NOMO-1 (cell line): ENCODE measurements around the gene AAK1.
"Not testable (repeated sequence)": the region's sequence is repeated elsewhere in the genome, so short reads cannot be mapped to it uniquely, and the experiment has no call there.

ENCODE experiments used
- DNase-seq, 2 experiments: peaks; one replicate each; lab custom pipeline; 2025; ENCODE audit not compliant: unreplicated experiment in 2 of 2; lab: John Stamatoyannopoulos, UW

Gene AAK1

GRCh38 chr2:69628325-69629021, 15.1 kb downstream of the AAK1 start:
- peak in 1 of 2 experiments; percentile 96 for DNase-seq

- peak in 1 of 2 experiments; percentile 59 for DNase-seq
Measured at GRCh38 chr2:69625078-69625795, 18.3 kb downstream of the AAK1 start.

GRCh38 chr2:69624611-69625010, 18.9 kb downstream of the AAK1 start:
- DNase-seq, result no peak

GRCh38 chr2:69624131-69624530, 19.4 kb downstream of the AAK1 start:
- peak; percentile 53 to 87 for DNase-seq

- DNase-seq, result no peak
Measured at GRCh38 chr2:69623236-69623635, 20.3 kb downstream of the AAK1 start.

GRCh38 chr2:69622805-69623204, 20.7 kb downstream of the AAK1 start:
- not testable (repeated sequence) for DNase-seq

GRCh38 chr2:69622017-69622540, 21.5 kb downstream of the AAK1 start:
- not testable (repeated sequence) for DNase-seq

- DNase-seq, result no peak
Measured at GRCh38 chr2:69621440-69621839, 22.1 kb downstream of the AAK1 start.

GRCh38 chr2:69620870-69621269, 22.7 kb downstream of the AAK1 start:
- DNase-seq, result peak in 1 of 2 experiments; percentile 14

GRCh38 chr2:69619725-69620124, 23.8 kb downstream of the AAK1 start:
- peak; percentile 77 to 84 for DNase-seq

- DNase-seq, result no peak
Measured at GRCh38 chr2:69618362-69618761, 25.2 kb downstream of the AAK1 start.

- no peak for DNase-seq
Measured at GRCh38 chr2:69617744-69618143, 25.8 kb downstream of the AAK1 start.

- DNase-seq, result no peak
Measured at GRCh38 chr2:69616755-69617154, 26.8 kb downstream of the AAK1 start.

- peak; percentile 13 to 61 for DNase-seq
Measured at GRCh38 chr2:69615969-69616368, 27.6 kb downstream of the AAK1 start.

- DNase-seq, result no peak
Measured at GRCh38 chr2:69615078-69615625, 28.4 kb downstream of the AAK1 start.

- no peak for DNase-seq
Measured at GRCh38 chr2:69612707-69613106, 30.8 kb downstream of the AAK1 start.

GRCh38 chr2:69612200-69612599, 31.3 kb downstream of the AAK1 start:
- DNase-seq, result no peak

GRCh38 chr2:69608109-69608508, 35.4 kb downstream of the AAK1 start:
- DNase-seq, result no peak

- not testable (repeated sequence) for DNase-seq
Measured at GRCh38 chr2:69606771-69607170, 36.8 kb downstream of the AAK1 start.

GRCh38 chr2:69605284-69605683, 38.3 kb downstream of the AAK1 start:
- no peak for DNase-seq

GRCh38 chr2:69604836-69605235, 38.7 kb downstream of the AAK1 start:
- peak in 1 of 2 experiments; percentile 27 for DNase-seq
